Bronchial epithelial cell (primary cell): Measurements from ENCODE around the gene PSTK. TPM values are rescaled to one million over a fixed set of nuclear protein-coding genes. Genes with fewer than 3 reads are reported as not detected.
A peak's percentile ranks its signal among the peaks of the same experiment; 100 is the strongest.

ENCODE experiments used
- DNase-seq: peaks from one replicate; pipeline ENCODE4 v3.0.0-alpha.2; 2010; ENCODE audit warnings: low read depth
- FAIRE-seq: peaks from 2 replicates; lab custom pipeline; 2011; peaks lifted over from hg19 to GRCh38; lab: Jason Lieb, UNC
- H3K27me3 ChIP-seq: 2 replicates; pipeline ENCODE4 v1.5.1; 2011; ENCODE audit warnings: low read length; ENCODE audit not compliant: control insufficient read depth, insufficient read depth
- H3K36me3 ChIP-seq: 2 replicates; pipeline ENCODE4 v1.5.1; 2011; ENCODE audit warnings: low read length; ENCODE audit not compliant: control insufficient read depth, insufficient read depth
- H3K4me3 ChIP-seq: 2 replicates; pipeline ENCODE4 v1.5.1; 2011; ENCODE audit warnings: mild to moderate bottlenecking, low read depth, low read length, control low read depth
- total RNA-seq: library from RNA; depleted of rRNA; stranded (reverse); fragments of >200 nt; gene quantifications from 2 replicates; pipeline ENCODE4 v1.2.1, GENCODE V29; 2014
- TF ChIP-seq, protein P1 (sequence below): IDR thresholded peaks from 2 replicates; pipeline ENCODE4 v1.5.1; 2011; ENCODE audit warnings: mild to moderate bottlenecking, moderate library complexity, low read length, control low read depth, inconsistent platforms; ENCODE audit not compliant: insufficient read depth, severe bottlenecking

The PSTK gene, protein sequence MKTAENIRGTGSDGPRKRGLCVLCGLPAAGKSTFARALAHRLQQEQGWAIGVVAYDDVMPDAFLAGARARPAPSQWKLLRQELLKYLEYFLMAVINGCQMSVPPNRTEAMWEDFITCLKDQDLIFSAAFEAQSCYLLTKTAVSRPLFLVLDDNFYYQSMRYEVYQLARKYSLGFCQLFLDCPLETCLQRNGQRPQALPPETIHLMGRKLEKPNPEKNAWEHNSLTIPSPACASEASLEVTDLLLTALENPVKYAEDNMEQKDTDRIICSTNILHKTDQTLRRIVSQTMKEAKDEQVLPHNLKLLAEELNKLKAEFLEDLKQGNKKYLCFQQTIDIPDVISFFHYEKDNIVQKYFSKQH
- 3.7 and 4.2 TPM in 2 replicates for total RNA-seq

DNA sequence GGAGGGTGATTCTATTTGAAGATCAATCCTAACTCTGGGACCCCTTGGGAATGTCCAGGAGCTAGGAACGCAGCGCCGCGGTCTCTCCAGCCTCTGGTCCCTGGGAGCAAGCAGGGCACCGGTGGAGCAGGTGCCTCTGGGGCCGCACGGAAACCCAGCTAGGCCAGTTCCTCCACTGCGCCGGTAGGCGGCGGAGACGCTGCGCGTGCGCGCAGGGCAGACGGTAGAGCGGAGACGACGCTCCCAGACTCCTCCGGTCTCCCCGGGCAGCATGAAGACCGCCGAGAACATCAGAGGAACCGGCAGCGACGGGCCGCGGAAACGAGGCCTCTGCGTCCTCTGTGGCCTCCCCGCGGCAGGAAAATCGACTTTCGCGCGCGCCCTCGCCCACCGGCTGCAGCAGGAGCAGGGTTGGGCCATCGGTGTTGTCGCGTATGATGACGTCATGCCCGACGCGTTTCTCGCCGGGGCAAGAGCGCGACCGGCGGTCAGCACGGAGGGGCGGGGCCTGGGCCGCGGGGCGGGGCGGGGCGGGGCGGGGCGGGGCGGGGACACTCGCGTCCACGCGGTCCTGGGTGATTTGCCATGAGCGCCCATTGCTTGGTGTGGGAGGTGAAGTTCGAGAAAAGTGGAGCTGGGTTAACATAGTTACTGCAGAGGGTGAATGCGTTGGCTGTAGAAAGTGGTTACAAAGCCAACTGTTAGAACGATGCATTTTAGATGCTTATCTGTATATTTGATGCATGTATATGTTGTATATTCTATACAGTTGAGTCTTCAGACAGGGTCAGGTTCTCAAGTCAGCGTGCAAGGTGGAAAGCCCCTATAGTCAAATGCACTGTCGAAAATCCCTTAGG lies at the start of gene PSTK:
Gene PSTK, plus strand, starts transcription at position 193 of the 857 bp plus-strand sequence. Its CDS starts 79 bp downstream, at position 272.
- FAIRE-seq (no peak), DNase-seq (peak; percentile 77)
- Histone ChIP-seq H3K4me3 (peak within 1 kb of the TSS; percentile 56), H3K36me3 (peaks cover 4% of the 10 kb centered on the region), H3K27me3 (no peaks in the 10 kb centered on the region)
- TF ChIP-seq, protein P1, sequence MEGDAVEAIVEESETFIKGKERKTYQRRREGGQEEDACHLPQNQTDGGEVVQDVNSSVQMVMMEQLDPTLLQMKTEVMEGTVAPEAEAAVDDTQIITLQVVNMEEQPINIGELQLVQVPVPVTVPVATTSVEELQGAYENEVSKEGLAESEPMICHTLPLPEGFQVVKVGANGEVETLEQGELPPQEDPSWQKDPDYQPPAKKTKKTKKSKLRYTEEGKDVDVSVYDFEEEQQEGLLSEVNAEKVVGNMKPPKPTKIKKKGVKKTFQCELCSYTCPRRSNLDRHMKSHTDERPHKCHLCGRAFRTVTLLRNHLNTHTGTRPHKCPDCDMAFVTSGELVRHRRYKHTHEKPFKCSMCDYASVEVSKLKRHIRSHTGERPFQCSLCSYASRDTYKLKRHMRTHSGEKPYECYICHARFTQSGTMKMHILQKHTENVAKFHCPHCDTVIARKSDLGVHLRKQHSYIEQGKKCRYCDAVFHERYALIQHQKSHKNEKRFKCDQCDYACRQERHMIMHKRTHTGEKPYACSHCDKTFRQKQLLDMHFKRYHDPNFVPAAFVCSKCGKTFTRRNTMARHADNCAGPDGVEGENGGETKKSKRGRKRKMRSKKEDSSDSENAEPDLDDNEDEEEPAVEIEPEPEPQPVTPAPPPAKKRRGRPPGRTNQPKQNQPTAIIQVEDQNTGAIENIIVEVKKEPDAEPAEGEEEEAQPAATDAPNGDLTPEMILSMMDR, result peak; percentile 98

DNA sequence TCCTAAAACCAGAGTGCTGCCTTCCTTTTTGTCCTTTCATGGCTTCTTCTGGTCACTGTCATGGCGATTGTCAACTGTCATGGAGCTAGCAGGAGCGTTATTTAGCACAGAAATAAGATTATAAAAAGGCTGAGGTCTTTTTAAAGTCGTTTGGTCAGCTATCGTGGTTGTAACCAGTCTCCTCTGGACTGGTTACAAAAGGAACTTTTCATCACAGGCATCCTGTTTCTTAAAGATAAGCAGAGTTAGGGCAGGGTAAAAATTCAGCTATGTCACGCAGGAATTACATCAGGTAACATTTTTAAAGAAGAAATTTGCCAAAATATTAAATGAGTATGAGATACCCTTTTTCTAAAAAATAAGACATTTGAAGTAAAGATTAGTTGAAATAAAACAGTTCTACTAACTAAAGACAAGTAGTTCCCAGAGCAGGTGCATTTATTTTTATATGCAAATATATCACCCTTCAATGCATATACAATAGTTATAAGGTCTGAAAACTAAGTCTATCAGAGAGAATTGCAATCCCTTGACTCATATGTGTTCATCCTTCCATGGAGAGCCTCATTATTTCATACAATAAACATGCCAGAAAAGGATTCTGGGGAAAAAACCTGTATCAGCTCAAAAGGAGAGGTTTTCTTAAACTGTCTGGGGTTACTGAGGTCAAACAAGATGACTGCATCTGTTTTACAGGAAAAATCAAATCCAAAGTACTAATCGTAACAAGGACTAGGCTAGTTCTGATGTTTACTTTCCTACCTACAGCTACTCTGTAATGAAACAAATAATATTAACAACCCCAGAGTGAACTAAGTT lies 48.9 kb upstream of the PSTK start:
- FAIRE-seq, result no peak
- DNase-seq, result peak; percentile 1
- TF ChIP-seq, protein P1, result no peak
- no peaks in the 10 kb centered on the region for H3K36me3 ChIP-seq
- no peaks in the 10 kb centered on the region for H3K27me3 ChIP-seq
- H3K4me3 ChIP-seq, result no peak overlapping the region

DNA sequence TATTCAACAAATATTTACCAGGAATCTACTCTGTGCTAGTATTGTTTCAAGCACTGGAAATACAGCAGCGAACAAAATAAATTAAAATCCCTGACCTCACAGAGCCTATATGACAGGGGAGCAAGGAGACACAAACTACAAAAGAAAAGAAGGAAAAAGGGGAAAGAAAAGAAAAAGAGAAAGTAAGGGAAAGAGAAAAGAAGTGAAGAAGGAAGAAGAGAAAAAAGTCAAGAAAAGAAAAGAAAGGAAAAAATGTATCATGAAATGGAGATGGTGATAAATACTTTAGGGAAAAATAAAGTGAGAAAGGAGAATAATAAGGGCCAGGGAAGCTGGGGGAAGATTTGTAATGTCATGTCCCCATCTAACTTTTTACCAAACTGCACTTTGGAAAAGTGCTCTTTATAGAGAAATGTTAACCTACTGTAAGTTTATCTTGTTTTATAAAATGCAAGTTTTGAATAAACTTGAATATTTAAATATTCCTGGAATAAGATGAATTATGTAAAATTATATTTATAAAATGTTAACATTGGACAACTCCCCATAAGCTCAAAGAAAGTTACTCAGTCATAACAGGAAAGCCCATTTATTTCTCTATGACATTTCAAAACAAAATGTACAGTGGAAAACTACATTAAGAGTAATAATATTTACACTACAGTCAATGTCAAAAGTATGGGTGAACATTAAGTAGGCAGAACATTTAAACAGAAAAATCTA lies 40.9 kb upstream of the PSTK start:
- DNase-seq, result no peak
- no peak for FAIRE-seq
- no peak overlapping the region for H3K4me3 ChIP-seq
- TF ChIP-seq, protein P1, result no peak
- H3K36me3 ChIP-seq, result no peaks in the 10 kb centered on the region
- H3K27me3 ChIP-seq, result no peaks in the 10 kb centered on the region

DNA sequence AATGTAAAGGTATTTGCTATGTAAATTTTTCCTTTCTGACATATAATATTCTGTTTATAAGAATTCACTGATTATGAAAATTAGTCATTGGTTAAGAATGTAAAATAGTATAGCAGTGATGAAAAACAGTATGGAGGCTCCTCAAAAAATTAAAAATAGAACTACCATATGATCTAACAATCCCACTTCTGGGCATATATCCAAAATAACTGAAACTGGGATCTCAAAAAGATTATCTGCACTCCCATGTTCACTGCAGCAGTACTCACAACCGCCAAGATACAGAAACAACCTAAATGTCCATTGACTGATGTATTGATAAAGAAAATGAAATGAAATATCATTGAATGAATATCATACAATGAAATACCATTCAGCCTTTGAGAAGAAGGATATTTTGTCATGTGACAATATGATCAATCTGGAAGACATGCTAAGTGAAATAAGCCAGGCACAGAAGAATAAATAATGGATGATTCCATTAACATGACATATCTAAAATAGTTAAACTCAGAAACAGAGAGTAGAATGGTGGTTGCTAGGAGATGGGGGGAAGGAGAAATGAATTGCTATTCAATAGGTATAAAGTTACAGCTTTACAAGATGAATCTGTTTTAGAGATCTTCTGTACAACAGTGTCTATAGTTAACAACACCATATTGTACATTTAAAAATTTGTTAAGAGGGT lies 40.2 kb upstream of the PSTK start:
- peaks cover 1% of the 10 kb centered on the region for H3K36me3 ChIP-seq
- no peaks in the 10 kb centered on the region for H3K27me3 ChIP-seq
- H3K4me3 ChIP-seq, result no peak overlapping the region
- DNase-seq (no peak), FAIRE-seq (no peak)
- TF ChIP-seq, protein P1, result no peak
